ENCODE measurements around the gene BLOC1S5.

The BLOC1S5 gene

DNA sequence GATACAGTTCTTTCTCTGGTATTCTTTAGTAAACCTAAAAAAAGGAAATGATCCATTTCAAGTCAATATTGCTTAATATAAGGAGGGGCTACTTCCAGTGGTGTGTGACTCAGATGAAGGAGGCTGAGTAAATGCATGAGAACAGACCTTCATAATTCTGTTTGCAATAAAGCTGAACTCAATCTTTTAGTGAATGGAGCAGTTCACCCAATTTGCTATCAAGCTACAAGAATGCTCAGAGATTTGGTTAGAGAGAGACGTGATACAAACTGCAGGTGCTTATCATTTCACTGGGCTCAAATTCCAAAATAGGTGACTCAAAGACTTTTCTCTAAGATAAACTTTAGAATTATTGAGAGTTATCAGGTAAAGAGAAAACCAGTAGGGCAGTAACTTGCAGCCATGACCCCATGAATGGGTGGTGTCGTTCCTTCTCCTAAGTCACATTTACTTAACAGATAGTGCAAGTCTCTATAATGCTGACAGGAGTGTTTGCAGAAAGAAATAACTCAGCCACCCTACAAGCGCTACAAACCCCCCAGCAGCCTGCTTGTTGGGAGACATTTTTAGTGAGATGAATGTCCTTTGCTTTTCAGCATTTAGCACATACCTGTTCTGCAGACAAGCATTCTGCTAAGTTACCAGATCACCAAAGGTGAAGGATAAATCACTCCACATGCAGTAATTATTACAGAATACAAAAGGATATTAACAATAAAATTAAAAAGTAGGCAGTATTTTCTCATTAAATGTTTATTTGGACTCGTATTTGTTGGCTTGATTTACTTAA, 16.4 kb upstream of the BLOC1S5 start:
- TF ChIP-seq, protein P1, sequence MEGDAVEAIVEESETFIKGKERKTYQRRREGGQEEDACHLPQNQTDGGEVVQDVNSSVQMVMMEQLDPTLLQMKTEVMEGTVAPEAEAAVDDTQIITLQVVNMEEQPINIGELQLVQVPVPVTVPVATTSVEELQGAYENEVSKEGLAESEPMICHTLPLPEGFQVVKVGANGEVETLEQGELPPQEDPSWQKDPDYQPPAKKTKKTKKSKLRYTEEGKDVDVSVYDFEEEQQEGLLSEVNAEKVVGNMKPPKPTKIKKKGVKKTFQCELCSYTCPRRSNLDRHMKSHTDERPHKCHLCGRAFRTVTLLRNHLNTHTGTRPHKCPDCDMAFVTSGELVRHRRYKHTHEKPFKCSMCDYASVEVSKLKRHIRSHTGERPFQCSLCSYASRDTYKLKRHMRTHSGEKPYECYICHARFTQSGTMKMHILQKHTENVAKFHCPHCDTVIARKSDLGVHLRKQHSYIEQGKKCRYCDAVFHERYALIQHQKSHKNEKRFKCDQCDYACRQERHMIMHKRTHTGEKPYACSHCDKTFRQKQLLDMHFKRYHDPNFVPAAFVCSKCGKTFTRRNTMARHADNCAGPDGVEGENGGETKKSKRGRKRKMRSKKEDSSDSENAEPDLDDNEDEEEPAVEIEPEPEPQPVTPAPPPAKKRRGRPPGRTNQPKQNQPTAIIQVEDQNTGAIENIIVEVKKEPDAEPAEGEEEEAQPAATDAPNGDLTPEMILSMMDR (conservative IDR thresholded peaks at IDR 0.05) = no peak
- H3K27ac ChIP-seq = no peak overlapping the region

DNA sequence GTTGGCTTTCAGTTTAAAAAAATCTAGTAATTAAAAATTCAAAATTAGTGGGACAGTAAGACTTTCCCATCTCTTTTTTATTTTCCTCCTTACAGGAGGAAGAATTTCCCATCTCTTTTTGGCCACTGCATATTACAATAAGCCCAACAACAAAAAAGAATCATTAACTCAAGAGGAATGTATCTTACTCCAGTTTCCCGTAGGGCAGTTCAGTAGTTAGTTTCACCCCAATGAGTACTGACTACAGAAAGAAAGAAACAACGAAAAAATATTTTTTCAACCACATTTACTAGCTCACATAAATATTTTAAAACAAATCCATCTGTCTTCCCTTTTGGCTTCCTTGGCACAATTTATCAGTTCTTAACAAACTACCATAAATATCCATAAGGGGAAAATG, 14.9 kb upstream of the BLOC1S5 start:
- TF ChIP-seq, protein P1 (conservative IDR thresholded peaks at IDR 0.05) = no peak
- no peak overlapping the region for H3K27ac ChIP-seq

DNA sequence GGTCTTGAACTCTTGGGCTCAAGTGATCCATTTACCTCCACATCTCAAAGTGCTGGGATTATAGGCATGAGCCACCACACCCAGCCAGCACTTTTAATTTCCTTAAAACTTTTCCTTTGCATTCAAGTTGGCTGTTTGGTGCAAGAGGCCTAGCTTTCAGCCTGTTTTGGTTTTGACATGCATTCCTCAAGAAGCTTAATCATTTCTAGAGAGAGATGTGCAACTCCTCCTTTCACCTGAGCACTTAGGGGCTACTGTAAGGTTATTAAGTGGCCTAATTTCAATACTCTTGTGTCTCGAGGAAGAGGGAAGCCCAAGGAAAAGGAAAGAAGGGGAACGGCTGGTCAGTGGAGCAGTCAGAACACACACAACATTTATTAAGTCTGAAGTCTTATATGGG, 13.8 kb upstream of the BLOC1S5 start:
- TF ChIP-seq, protein P1 (conservative IDR thresholded peaks at IDR 0.05) = no peak
- no peak overlapping the region for H3K27ac ChIP-seq

DNA sequence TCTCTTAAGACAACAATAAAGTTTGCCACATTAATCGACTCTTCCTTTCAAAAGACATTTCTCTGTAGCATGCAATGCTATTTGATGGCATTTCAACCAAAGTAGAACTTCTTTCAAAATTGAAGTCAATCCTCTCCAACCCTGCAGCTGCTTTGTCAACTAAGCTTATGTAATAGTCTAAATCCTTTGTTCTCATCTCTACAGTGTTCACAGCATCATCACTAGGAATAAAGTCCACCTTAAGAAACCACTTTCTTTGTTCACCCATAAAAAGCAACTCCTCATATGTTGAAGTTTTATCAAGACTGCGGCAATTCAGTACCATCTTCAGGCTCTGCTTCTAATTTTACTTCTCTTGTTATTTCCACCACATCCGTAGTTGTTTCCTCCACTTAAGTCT, 11.5 kb upstream of the BLOC1S5 start:
- H3K27ac ChIP-seq = no peak overlapping the region
- TF ChIP-seq, protein P1 (conservative IDR thresholded peaks at IDR 0.05) = no peak

DNA sequence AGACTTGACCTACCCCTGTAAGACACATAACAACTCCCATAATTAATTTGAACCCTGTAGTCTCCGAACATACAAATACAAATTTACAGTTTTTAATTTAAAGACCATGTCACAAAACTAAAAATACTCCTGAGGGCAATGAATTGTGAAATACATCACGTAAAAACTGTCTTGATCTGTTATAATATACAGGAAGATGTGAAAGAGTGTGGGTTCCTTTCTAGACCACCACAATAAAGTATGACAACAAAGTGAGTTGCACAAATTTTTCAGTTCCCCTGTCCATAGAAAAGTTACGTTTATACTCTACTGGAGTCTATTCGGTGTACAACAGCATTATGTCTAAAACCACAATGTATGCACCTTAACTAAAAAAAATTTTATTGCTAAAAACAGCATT, 11.0 kb upstream of the BLOC1S5 start:
- H3K27ac ChIP-seq = no peak overlapping the region

DNA sequence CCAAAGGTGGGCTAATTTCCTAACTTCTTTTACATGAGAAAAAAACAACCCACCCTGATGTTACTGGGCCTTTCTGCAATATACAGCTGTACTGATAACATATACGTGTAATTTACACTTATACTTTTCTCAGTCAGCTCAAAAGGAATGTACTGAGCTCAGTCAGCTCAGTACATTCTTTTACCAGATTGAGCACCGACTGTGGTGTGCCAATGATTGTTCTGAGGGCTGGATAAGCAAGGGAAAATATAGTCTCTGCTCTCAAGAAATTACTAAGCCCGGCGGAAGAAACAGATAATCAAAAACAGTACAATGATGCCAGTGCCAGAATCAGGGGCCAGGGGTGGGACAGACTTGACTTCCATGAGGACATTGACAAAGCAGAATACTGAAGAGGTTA, 10.0 kb upstream of the BLOC1S5 start:
- TF ChIP-seq, protein P1 (conservative IDR thresholded peaks at IDR 0.05) = no peak
- H3K27ac ChIP-seq = no peak overlapping the region

More for the DNA sequence above, 11.0 kb upstream of the BLOC1S5 start:
- TF ChIP-seq, protein P1 (conservative IDR thresholded peaks at IDR 0.05) = no peak

DNA sequence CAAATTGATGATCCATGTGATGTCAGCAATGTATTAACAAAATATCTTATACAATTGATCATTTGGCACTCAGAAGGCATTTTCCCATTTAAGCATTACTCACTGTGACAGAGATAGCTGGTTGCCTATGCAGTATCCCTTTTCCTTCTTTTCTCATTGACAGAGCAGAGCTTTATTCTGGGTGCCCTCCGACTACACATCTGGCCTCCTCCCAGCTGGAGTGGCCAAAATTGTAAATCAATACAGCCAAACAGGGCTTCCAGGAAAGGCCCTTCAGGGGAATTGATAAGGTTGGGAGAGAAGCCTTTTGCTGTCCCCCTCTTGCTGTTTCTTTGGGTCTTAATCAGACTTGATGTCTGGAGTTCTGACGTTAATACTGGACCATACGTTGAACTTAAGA, 9.6 kb upstream of the BLOC1S5 start:
- TF ChIP-seq, protein P1 (conservative IDR thresholded peaks at IDR 0.05) = no peak
- no peak overlapping the region for H3K27ac ChIP-seq
